H1 (cell line): ENCODE results near the gene ZNRF3. TPM values are rescaled to one million over a fixed set of nuclear protein-coding genes. Genes with fewer than 3 reads are reported as not detected.

ENCODE experiments used
- RAD21 ChIP-seq, 2 experiments: IDR thresholded peaks in 1 of 2; conservative IDR thresholded peaks in 1 of 2; 2 replicates each; pipeline ENCODE4 v1.6.1; 2011; ENCODE audit warnings: low read depth in 2 of 2, low read length in 2 of 2, improper control_type of control experiment in 1 of 2, inconsistent platforms in 1 of 2, mild to moderate bottlenecking in 1 of 2, moderate library complexity in 1 of 2
- polyA plus RNA-seq, 7 experiments: library from polyadenylated mRNA; depleted of rRNA in 3 of 7; stranded (reverse) in 5 of 7; unstranded in 2 of 7; fragments of >200 nt in 5 of 7; fragments of 200-250 nt in 2 of 7; gene quantifications; 1 replicate in 5 of 7; 2 replicates in 1 of 7; 4 replicates in 1 of 7; pipeline versions ENCODE4 v1.2.1 to v1.2.3, GENCODE V29; 2011 to 2013; ENCODE audit warnings: missing spikeins in 2 of 7, mixed read lengths in 2 of 7
- total RNA-seq: library from RNA; stranded (reverse); fragmentation: NEBNext Ultra II Directional; extraction: Animal tissue kit (Norgen Biotek cat#: 25700); gene quantifications from 2 replicates; pipeline ENCODE4 v1.2.1, GENCODE V29; 2021

ZNRF3 gene
- total and polyA plus RNA-seq, 2 of the 8 experiments (the other 6 are each of a cell fraction or from before 2014, with no cell fraction given), result 14.1 to 21.7 TPM

- TF ChIP-seq RAD21 (IDR thresholded peaks at IDR 0.05 in 1 of 2, conservative IDR thresholded peaks at IDR 0.05 in 1 of 2; ENCODE audit: low read depth in 2 of 2, low read length in 2 of 2), result peak; percentile 15 to 44; a peak in 3 of 4 replicates
- TF ChIP-seq, all 59 proteins: peak for 4
These were observed 52.3 kb downstream of the ZNRF3 start (continued) for GRCh38 chr22:28935713-28936112.
